Adrenal gland (tissue), 5 donors: ENCODE data around the gene SYNDIG1.

Experiments
- POLR2A ChIP-seq, 2 donors: fragments of 450-650 bp; IDR thresholded peaks; one replicate each; pipeline ENCODE4 v1.6.1; 2017; ENCODE audit warnings: antibody characterized with exemption in 2 of 2, mild to moderate bottlenecking in 2 of 2, moderate library complexity in 1 of 2
- TF ChIP-seq, protein P1 (sequence below), 6 experiments: fragments of 450-650 bp in 4 of 6; fragments of 200-600 bp in 2 of 6; sonication (generic) in 1 of 6; IDR thresholded peaks; 1 replicate in 5 of 6; 2 replicates in 1 of 6; pipeline versions ENCODE4 v1.5.1 to v1.8.0; 2016 to 2021; ENCODE audit warnings: antibody characterized with exemption in 6 of 6, mild to moderate bottlenecking in 2 of 6, moderate library complexity in 1 of 6
- donor health status: DM: no; HTN: no; CAD: no.

DNA sequence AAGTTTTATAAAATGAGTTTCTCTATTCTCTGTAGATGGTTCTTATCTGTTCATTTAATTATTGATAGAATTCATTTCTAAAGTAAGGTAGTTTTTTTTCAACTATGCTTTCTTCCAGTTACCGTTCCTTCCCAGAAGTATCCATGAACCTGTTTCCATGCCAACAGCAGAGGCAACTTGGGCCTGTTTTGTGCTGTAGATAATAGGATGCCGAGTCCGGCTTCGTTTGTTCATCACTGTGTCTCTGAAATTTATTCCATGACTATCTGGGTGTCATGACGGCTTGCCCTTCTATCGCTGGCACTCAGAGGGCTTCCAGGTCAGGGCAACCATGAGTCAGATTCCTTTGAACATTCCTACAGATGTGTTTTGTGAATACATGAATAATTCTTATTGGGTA is 190.4 kb downstream of the SYNDIG1 start:
- TF ChIP-seq, protein P1, sequence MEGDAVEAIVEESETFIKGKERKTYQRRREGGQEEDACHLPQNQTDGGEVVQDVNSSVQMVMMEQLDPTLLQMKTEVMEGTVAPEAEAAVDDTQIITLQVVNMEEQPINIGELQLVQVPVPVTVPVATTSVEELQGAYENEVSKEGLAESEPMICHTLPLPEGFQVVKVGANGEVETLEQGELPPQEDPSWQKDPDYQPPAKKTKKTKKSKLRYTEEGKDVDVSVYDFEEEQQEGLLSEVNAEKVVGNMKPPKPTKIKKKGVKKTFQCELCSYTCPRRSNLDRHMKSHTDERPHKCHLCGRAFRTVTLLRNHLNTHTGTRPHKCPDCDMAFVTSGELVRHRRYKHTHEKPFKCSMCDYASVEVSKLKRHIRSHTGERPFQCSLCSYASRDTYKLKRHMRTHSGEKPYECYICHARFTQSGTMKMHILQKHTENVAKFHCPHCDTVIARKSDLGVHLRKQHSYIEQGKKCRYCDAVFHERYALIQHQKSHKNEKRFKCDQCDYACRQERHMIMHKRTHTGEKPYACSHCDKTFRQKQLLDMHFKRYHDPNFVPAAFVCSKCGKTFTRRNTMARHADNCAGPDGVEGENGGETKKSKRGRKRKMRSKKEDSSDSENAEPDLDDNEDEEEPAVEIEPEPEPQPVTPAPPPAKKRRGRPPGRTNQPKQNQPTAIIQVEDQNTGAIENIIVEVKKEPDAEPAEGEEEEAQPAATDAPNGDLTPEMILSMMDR (IDR thresholded peaks at IDR 0.05) = no peak
- TF ChIP-seq POLR2A (IDR thresholded peaks at IDR 0.05) = no peak
